Fibroblast of skin of right quadriceps (primary cell): ENCODE results near the gene DOCK3.
"Not testable (repeated sequence)": the region's sequence is repeated elsewhere in the genome, so short reads cannot be mapped to it uniquely, and the experiment has no call there.

Experiments used
- DNase-seq: peaks from one replicate; pipeline ENCODE4 v3.0.0-alpha.2; 2013

The DOCK3 gene

DNA sequence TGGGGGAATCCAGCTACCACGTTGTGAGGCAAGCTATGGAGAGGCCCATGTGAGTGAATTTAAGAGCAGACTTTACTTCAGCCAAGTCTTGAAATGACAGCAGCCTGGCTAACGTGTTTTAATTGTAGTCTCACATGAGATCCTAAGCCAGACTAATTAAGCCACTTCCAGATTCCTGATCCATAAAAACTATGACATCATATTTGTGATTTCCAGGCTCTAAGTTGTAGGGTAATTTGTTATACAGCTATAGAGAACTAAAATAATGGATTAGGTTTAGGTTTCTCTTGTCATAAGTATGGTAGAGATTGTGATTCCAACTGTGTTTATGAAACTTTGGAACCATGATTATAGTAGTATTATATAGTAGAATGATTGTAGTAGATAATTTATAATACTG is 329.5 kb downstream of the DOCK3 start:
- DNase-seq = no peak

DNA sequence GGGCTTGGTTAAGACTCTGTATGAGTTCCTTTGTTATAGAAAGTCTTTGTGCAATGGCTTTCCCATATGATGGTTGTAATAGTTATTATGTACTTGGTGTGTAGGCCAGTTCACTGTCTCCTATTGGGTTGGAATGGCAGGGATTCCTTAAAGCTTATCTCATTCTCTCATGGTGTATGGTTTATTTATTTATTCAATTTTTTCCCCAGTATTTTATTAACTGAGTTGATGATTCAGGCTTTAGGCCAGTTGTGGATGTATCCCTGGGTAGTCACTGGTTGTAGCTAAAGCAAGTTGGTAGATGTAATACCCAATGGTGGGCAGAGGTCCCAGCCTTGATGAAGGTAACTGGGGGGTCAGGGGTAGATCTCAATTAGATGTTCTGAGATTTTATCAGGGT is 349.4 kb downstream of the DOCK3 start:
- no peak for DNase-seq

DNA sequence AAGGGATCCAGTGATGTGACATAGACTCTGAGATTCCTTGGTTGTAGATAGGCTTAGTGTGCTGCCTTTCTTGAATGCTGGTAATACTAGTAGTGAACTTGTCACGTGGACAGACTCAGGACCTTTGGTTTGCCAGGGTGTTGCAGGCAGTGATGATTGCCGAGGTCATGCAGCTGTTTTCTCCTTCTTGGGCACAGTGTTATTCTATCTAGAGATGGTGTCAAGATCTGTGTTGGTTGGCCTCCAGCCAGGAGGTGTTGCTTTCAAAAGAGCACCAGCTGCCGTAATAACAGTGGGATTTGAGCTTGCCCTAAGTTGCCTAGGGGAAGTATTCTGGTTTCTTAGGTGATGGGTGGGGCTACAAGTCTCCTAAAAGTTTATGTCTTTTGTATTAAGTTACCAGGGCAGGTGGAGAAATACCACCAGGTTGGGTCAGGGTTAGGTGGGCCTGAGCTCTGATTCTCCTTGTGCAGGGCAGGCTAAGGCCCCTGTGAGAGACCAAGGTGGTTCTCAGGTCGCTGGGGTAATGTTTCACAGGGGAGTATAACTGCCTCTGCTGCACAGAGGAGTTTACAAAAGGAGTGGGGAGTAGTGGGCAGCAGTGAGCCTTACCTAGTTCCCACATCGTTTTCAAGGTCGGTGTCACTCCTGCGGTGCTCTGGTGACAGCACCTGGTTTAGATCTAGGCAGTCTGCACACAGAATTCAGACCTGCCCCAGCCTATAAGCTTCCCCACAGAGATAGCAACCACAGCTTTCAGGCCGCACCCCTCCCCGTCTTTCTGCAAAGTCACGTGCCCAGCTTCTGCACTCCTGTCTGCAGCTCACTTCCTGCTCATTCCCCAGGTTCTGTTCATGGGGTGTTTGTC is 350.3 kb downstream of the DOCK3 start:
- DNase-seq = no peak

DNA sequence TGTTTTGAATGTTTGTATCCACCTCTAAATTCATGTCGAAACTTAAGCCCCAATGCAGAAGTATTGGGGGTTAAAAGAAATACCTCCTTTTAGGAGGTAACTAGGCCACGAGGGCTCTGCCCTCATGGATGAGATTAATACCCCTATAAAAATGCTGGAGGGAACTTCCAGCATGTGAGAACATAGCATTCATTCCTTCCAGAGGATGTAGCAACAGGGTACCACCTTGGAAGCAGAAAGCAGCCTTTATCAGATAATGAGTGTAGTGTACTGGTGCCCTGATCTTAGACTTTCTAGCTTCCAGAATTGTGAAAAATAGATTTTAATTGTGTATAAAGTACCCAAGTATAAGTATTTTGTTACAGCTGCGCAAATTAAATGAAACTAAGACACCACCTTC is 356.9 kb downstream of the DOCK3 start:
- no peak for DNase-seq

DNA sequence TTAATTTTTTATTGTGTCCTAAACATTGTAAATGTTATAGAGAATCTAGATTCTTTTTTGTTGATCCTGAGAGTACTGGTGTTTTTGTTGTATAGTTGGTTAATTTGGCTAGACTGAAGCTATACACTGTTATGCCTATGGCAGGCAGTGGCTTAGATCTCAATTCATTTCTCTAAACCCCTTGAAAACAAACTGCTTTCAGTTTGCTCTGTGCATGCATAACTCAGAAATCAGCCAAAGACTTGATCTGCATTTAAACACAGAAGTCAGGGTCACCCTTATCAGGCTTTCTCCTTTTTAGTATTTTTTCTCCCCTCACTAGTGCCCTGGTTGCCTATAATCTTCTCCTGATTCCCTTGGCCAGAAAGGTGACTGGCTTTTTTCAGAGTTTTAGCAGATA is 360.9 kb downstream of the DOCK3 start:
- no peak for DNase-seq

DNA sequence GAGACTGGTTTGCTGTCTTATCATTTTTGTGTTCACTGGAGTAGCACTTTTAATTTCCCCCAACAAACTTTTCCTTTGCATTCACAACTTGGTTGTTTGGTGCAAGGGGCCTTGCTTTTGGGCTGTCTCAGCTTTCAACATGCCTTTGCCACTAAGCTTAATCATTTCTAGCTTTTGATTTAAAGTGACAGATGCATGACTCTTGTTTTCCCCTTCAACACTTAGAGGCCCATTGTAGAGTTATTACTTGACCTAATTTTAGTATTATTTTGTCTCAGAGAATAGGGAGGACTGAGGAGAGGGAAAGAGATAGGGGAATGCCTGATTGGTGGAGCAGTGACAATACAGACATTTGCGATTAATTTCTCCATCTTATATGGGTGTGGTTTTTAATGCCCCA is 370.3 kb downstream of the DOCK3 start:
- DNase-seq = no peak

DNA sequence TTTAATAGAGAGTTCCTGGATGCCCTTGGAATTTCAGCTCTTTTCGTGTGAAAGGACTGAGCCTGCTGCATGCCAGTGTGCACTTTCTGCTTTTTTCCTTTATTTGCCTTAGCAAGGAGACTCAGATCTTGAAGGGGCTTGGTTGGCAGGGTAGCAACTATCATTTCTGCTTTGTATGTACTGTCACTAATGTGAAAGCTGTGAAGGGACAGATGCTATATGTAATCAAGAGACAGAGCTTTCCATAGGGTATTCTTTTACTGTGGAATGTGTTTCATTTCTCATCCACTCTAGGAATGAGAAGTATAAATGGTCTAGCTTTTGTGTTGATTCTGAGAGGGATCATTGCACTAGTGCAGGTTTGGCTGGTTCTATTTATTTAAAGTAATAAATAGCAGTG is 377.8 kb downstream of the DOCK3 start:
- DNase-seq = no peak

DNA sequence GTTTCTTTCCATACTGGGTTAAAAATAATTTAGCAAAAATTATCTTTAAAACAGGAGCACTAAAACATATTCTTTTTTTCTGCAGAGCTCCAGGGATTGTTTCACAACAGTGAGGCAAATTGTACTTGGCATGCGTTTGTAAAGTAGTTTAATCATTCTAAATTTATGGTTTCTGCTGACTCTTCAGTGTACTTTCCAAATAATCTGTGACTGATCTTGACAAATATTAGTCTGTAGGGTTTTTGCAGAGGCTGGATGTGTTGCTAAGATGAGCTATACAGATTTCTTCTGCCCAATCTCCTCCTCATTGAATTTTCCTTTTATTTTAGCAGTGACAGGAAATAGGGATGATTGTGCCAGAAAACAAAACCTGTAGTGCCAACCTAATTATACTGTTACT is 382.4 kb downstream of the DOCK3 start:
- DNase-seq = no peak

DNA sequence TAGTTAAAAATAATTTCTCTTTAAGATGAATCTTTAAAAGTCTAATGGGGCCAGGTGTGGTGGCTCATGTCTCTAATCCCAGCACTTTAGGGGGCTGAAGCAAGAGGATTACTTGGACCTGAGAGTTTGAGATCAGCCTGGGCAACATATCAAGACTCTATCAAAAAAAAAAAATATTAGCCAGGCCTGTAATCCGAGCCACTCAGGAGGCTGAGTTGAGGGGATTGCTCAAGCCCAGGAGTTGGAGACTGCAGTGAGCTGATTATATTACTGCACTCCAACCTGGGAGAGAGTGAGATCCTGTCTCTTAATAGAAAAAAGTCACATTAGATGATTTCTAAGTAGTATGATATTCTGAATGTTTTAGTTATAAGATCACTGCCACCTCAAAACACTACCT is 388.3 kb downstream of the DOCK3 start:
- DNase-seq = no peak

DNA sequence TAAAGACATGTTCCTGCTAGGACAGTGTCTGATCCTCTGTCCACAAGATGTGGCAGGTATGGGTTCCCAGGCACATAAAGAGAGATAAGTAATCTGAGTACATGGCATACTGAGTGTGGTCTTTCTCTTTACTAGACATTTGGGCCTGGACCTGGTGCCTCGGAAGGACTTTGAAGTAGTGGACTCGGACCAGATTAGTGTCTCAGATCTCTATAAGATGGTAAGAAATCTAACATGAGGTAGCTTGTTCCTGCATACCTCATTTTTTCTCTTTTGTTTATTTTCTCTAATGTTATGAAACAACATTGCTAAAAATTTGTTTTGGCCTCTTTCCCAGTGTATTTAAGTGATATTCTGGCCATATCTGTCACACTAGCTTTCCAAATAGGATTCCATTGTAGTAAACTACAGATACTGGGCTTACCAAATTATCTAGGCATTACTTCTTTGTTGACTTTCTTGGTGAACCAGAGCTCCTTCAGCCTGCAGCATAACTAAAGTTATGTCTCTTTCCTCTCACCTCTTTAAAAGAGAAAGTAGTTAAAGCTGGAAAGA is 400.6 kb downstream of the DOCK3 start:
- DNase-seq = no peak

DNA sequence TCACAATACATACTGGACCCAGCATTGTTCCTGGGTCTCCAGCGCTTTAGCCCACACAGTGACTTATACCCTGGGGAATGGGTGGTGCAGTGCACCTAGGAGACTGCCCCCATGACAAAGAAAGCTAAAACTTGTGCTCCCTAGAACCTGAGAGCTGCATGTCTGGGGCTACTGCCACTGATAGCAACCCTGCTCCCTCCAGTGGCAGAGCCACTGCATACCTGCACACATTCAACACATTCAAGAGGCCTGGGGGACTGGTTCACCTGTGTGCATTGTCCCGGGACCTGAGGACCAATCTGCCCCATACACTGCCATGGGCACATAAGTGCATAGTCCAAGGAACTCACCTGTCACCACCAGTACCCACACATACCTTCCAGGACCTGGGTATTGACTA is 407.6 kb downstream of the DOCK3 start:
- no peak for DNase-seq

DNA sequence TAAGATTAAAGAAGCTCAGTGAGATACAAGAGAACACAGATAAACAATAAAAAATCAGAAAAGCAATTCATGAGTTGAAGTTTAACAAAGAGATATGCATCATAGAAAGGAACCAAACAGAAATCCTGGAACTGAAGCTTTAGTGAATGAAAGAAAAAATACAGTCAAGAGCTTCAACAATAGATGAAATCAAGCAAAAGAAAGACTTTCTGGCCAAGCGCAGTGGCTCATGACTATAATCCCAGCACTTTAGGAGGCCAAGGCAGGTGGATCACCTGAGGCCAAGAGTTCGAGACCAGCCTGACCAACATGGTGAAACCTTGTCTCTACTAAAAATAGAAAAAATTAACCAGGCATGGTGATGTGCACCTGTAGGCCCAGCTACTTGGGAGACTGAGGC is 408.8 kb downstream of the DOCK3 start:
- DNase-seq = no peak

DNA sequence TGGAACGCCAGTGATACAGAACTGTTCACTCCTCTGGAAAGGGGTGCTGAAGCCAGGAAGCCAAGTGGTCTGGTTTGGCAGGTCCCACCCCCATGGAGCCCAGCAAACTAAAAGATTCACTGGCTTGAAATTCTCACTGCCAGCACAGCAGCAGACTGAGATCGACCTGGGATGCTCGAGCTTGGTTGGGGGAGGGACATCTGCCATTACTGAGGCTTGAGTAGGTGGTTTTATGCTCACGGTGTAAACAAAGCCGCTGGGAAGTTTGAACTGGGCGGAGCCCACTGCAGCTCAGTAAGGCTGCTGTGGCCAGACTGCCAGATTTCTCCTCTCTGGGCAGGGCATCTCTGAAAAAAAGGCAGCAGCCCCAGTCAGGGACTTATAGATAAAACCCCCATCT is 417.4 kb downstream of the DOCK3 start:
- DNase-seq = not testable (repeated sequence)

DNA sequence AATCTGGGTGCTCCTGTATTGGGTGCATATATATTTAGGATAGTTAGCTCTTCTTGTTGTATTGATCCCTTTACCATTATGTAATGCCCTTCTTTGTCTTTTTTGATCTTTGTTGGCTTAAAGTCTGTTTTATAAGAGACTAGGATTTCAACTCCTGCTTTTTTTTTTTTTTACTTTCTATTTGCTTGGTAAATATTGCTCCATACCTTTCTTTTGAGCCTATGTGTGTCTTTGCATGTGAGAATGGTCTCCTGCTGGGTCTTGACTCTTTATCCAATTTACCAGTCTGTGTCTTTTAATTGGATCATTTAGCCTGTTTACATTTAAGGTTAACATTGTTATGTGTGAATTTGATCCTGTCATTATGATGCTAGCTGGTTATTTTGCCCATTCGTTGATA is 420.1 kb downstream of the DOCK3 start:
- not testable (repeated sequence) for DNase-seq

DNA sequence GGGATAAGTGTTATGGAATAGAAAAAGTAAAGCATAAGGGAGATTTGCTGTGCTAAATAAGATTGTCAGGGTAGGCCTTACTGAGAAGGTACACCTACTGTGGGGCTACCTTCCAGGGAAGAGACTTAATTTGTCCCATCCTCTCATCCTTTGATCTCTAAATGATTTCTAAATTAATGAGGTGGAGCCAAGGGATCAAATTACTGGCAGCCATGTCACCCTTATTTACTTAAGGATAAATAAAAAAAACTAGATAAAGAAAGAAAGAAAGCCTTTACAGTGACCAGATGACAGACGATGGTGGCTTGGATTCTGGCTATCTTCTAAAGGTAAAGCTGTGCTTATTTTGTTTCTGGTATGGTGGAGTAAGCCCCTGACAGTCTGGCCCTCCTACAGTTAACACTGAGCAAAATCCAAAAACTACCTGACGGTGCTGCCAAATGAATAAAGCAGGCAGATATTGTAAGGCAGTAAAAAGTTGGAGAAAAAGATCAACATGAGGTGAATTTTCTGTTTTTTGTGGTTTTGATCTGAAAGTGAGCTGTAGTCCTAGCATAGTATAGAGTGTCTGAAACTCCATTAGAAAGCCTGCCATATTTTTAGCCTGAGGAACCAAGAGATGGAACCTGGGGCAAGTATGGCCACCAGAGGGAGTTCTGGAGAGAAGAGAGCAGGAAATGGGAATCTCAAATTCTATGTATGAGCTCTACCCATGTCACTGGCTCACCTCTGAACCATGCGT is 425.2 kb downstream of the DOCK3 start:
- DNase-seq = peak; percentile 33

DNA sequence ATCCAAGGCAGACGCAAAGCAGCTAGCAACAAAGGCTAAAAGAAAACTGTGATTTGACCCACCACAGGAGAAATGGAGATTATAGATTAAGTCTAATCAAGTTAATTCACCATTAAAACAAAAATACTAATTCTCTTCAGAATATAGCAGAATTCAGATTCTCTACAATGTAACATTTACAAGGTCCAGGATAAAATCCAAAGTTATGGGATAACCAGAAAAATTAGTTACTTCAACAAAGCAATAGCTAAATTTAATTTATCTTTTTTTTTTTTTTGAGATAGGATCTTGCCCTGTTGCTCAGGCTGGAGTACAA is 425.8 kb downstream of the DOCK3 start:
- DNase-seq = no peak

DNA sequence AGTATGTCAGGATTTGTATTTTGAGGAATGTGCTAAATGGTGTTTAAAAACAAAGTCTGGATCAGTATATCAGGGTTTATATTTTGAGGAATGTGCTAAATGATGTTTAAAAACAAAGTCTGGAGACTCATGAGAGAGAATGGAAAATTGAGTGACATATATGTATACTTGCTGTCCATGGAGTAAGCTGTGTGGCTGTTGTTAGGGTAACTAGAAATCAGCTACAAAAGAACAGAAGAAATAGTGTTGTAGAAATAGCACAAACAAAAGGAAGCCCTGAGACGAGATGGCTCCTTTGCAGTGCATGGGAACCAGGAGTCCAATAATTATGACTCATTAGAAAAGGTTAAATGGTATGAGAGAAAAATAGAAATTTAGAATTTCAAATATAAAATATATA is 427.7 kb downstream of the DOCK3 start:
- no peak for DNase-seq

DNA sequence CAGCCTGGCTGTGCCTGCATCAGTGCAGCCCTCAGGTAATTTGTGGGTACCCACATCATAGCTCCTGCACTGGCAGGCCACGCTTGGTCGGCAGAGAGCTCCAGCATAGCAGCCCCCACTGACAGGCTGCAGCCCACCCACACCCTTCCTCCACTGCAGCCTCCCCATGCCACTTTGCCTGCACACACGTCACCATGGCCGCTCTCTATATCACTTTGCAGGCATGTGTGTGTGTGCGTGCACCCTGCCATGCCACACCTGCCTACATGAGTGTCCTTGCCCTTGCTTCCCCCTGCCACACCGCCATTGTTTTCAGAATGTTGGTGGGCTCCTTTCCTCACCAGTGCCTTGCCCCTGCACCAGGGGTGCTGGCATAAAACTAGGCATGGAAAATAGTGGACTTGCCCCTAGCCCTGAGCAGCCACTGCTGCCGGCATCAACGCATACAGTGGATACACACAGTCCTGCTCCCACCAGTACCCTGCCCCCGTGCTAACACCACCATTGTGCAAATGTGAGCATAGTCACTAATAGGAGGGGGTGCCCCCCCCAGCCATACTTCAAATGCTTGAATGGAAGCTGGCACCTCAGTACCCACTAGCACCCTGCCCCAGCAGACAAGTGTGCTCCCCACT is 431.6 kb downstream of the DOCK3 start:
- no peak for DNase-seq

DNA sequence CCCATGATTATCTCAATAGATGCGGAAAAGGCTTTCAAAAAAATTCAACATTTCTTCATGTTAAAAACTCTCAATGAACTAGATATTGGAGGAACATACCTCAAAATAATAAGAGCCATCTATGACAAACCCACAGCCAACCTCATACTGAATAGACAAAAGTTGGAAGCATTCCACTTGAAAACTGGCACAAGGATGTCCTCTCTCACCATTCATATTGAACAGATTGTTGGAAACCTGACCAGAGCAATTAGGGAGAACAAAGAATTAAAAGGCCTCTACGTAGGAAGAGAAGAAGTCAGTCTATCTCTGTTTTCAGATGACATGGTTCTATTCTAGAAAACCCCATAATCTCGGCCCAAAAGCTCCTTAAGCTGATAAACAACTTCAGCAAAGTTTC is 435.9 kb downstream of the DOCK3 start:
- no peak for DNase-seq

DNA sequence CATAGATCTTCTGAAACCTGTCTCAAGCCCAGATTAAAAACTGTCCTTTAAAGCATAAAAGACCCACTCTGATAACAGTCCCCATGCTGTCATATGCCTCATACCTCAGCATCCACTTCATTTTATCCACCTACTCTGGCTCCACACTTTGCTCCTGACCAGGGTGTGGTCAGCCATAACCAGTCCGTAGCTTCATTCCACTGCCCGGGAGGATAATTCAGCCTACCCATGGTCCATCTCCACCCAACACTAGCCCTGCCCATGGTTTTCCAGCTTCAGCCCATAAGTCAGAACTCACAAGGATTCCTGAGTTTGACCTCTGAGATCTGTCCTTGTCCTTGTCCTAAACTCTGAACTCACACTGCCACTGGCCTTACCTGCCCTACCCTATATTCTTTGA is 448.2 kb downstream of the DOCK3 start:
- DNase-seq = no peak

DNA sequence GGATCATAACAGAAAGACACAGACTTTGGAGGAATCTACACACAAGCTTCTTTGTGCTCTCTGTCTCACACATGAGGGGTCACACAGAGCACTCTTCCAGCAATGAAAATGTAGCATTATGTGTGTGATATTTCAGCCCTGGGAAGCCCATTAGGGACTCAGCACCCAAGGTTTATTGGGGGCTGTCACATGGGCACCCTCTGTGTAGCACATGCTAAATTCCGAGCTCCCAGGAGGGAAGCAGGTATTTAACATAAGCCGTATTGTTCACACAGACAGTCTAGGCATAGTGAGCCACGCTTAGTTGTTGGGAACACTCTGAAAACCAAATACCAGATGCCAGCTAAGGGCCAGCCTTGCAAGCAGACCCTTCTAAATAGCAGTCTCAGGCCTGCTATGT is 448.8 kb downstream of the DOCK3 start:
- DNase-seq = no peak

DNA sequence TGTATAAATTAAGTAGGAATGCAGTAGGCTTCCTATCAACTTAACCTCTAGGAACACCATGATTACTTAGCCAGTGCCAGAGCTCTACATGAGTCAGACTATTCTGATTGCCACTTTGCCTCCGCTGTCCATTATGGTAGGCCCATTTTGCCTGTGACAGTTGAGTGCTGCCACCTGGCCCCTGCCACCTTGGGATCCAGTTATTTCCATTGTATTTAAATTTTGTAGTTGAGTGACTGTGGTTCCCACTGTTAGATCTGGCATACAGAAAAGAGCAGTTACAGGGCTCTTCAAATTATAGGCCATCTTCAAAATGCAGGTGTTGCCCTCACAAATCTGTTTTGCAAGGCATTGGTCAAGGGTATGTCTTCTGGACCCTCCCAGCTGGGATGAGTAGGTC is 456.9 kb downstream of the DOCK3 start:
- DNase-seq = not testable (repeated sequence)

DNA sequence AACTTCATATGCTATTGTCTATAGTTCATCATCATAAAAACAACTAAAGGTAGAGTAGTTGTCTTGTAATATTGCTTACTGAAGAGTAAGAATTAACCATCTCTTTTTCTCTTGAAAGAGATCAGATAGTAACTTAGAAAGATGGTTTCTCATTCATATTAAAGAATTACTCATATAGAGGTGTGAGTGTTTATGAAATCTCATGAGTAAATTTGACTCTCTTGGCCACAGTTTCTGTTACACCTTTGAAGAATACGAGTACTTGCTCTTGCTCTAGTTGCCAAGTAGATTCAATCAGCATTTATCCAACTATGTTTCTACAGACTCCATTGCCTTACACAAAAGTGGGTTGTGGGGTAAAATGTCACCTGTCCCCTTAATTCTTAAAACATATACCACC is 463.0 kb downstream of the DOCK3 start:
- DNase-seq = no peak

DNA sequence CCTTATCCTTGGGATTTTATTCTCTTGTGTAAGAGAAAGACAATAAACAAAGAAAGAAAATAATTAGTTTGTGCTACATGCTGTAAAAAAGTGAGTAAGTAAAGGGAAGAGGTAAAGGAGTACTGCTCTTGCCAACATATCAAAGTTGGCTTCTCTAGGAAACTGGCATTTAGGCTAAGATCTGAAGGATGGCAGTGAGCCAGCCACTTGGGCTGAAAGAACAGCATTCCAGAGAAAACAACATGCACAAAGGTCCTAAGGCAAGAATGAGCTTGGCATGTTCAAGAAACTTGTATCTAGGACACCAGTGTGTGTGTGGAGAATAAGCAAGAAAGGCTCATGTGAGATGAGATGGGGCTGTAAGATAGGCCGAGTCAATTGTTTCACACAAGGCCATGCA is 464.9 kb downstream of the DOCK3 start:
- DNase-seq = no peak
